SK-MEL-5 (cell line): ENCODE data around the gene ATF6B. TPM values are rescaled to one million over a fixed set of nuclear protein-coding genes. Genes with fewer than 3 reads are reported as not detected.

Experiments used
- DNase-seq: peaks from one replicate; pipeline ENCODE4 v3.0.0-alpha.2; 2016; ENCODE audit warnings: low read depth, low spot score
- in situ Hi-C: cut with HindIII; loops from 2 replicates; pipeline ENCODE4 v1.10.0; 2016; ENCODE audit warnings: low sequenced_read_pairs, high pct_unique_total_duplicates, low pct_unique_long_range_greater_than_20kb
- total RNA-seq: library from RNA; depleted of rRNA; stranded (reverse); fragments of >200 nt; shearing (Covaris generic); gene quantifications from 2 replicates; pipeline ENCODE4 v1.2.3, GENCODE V29; 2014

Gene ATF6B
- total RNA-seq, 1 experiment from 2014 or later, result 15.3 TPM

GRCh38 chr6:32095338-32096086 lies 32.5 kb downstream of the ATF6B start:
- no peak for DNase-seq
- in situ Hi-C loops, result no loop called here

- in situ Hi-C loops, result no loop called here
Observed at GRCh38 chr6:32092760-32093497, 35.1 kb downstream of the ATF6B start.

GRCh38 chr6:32089082-32089828 lies 38.8 kb downstream of the ATF6B start:
- no peak for DNase-seq
- in situ Hi-C loops, result no loop called here

More at GRCh38 chr6:32092760-32093497, 35.1 kb downstream of the ATF6B start:
- DNase-seq, result no peak

GRCh38 chr6:32088487-32089049 lies 39.5 kb downstream of the ATF6B start:
- in situ Hi-C loops, result no loop called here
- DNase-seq, result no peak

GRCh38 chr6:32087574-32088486 lies 40.2 kb downstream of the ATF6B start:
- in situ Hi-C loops, result no loop called here
- peak; percentile 56 for DNase-seq

- DNase-seq, result no peak
- in situ Hi-C loops, result no loop called here
Observed at GRCh38 chr6:32086661-32087573, 41.1 kb downstream of the ATF6B start.

- no peak for DNase-seq
- in situ Hi-C loops, result no loop called here
Observed at GRCh38 chr6:32085759-32086459, 42.1 kb downstream of the ATF6B start.

- DNase-seq, result no peak
- in situ Hi-C loops, result no loop called here
Observed at GRCh38 chr6:32084780-32085179, 43.3 kb downstream of the ATF6B start.

GRCh38 chr6:32083812-32084768 lies 44.0 kb downstream of the ATF6B start:
- in situ Hi-C loops, result no loop called here

GRCh38 chr6:32082935-32083334 lies 45.1 kb downstream of the ATF6B start:
- DNase-seq, result no peak
- in situ Hi-C loops, result no loop called here

More at GRCh38 chr6:32083812-32084768, 44.0 kb downstream of the ATF6B start:
- no peak for DNase-seq

- DNase-seq, result no peak
- in situ Hi-C loops, result no loop called here
Observed at GRCh38 chr6:32082478-32082877, 45.6 kb downstream of the ATF6B start.

GRCh38 chr6:32081168-32081990 lies 46.7 kb downstream of the ATF6B start:
- DNase-seq, result no peak
- in situ Hi-C loops, result no loop called here

- no peak for DNase-seq
- in situ Hi-C loops, result no loop called here
Observed at GRCh38 chr6:32079566-32080290, 48.3 kb downstream of the ATF6B start.
